ENCODE results near the gene RAVER1. TPM values are rescaled to one million over a fixed set of nuclear protein-coding genes. Genes with fewer than 3 reads are reported as not detected.
"Not testable (repeated sequence)": the region's sequence is repeated elsewhere in the genome, so short reads cannot be mapped to it uniquely, and the experiment has no call there.

Gene RAVER1
- total and polyA plus RNA-seq, 2 donors = 5.9 to 15.4 TPM

DNA sequence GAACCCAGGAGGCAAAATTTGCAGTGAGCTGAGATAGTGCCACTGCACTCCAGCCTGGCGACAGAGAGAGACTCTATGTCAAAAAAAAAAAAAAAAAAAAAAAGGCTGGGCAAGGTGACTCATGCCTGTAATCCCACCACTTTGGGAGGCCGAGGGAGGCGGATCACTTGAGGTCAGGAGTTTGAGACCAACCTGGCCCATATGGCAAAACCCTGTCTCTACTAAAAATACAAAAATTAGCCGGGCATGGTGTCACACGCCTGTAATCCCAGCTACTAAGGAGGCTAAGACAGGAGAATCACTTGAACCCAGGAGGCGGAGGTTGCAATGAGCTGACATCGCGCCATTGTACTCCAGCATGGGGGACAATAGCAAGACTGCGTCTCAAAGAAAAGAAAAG is 3.4 kb upstream of the RAVER1 start:
- DNase-seq (ENCODE audit: low read depth in 6 of 9, low spot score in 9 of 9); H3K27me3 ChIP-seq (ENCODE audit: control insufficient read depth in 2 of 2, insufficient read depth in 1 of 2, low read length in 1 of 2); H3K4me3 ChIP-seq (ENCODE audit: low read length in 2 of 2); H3K27ac ChIP-seq (ENCODE audit: low read depth in 1 of 2, low read length in 1 of 2); H3K9me3 ChIP-seq (ENCODE audit: control insufficient read depth in 2 of 2, insufficient read depth in 1 of 2, low read length in 1 of 2): not testable (repeated sequence)
- Histone ChIP-seq H3K4me1 (ENCODE audit: control insufficient read depth in 2 of 2, insufficient read depth in 2 of 2, low read length in 2 of 2) (peaks cover 31 to 47% of the 10 kb centered on the region in 2 donors), H3K36me3 (ENCODE audit: control insufficient read depth in 2 of 2, insufficient read depth in 2 of 2, low read length in 1 of 2) (peaks cover 18 to 23% of the 10 kb centered on the region in 2 donors)
- WGBS = 97% methylated on average over 9 of the region's 9 CpGs

DNA sequence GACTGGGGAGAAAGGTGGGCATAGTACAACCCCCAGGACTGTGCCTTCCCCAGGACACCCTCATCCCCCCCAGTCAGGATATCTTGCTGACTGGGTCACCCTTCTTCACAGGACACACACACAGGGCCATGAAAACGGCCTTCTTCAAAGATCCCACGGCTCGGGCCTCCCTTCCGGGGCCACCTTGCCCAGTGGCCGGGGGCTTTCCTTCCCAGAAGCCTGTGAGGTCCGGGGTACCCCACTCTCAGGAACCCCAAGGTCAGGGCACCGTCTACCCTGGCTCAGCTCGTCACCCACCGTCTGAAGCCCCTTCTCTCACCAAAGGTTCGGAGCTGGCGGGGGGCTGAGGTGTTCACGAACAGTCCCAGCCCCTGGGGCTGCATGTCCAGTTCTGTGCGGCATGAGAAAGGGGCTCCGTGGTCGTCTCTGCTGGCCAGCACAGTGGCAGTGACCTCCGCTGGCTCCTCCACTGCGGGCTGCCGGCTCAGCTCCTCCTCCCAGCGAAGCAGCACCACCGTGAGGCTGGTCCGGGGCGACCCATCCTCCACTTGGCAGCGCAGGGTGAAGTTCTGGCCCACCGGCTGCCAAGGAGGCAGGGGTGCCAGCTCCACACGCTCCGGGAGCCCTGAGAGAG is 2.1 kb upstream of the RAVER1 start:
- Histone ChIP-seq H3K27ac (ENCODE audit: low read depth in 1 of 2, low read length in 1 of 2) (no peak overlapping the region), H3K36me3 (ENCODE audit: control insufficient read depth in 2 of 2, insufficient read depth in 2 of 2, low read length in 1 of 2) (peaks cover 20 to 30% of the 10 kb centered on the region in 2 donors), H3K4me3 (ENCODE audit: low read length in 2 of 2) (no peak overlapping the region), H3K27me3 (ENCODE audit: control insufficient read depth in 2 of 2, insufficient read depth in 1 of 2, low read length in 1 of 2) (no peaks in the 10 kb centered on the region), H3K4me1 (ENCODE audit: control insufficient read depth in 2 of 2, insufficient read depth in 2 of 2, low read length in 2 of 2) (peaks cover 31 to 47% of the 10 kb centered on the region in 2 donors), H3K9me3 (ENCODE audit: control insufficient read depth in 2 of 2, insufficient read depth in 1 of 2, low read length in 1 of 2) (peaks cover 0 to 4% of the 10 kb centered on the region in 2 donors)
- 96% methylated on average over 26 of the region's 26 CpGs for WGBS
- DNase-seq (ENCODE audit: low read depth in 6 of 9, low spot score in 9 of 9) = no peak

DNA sequence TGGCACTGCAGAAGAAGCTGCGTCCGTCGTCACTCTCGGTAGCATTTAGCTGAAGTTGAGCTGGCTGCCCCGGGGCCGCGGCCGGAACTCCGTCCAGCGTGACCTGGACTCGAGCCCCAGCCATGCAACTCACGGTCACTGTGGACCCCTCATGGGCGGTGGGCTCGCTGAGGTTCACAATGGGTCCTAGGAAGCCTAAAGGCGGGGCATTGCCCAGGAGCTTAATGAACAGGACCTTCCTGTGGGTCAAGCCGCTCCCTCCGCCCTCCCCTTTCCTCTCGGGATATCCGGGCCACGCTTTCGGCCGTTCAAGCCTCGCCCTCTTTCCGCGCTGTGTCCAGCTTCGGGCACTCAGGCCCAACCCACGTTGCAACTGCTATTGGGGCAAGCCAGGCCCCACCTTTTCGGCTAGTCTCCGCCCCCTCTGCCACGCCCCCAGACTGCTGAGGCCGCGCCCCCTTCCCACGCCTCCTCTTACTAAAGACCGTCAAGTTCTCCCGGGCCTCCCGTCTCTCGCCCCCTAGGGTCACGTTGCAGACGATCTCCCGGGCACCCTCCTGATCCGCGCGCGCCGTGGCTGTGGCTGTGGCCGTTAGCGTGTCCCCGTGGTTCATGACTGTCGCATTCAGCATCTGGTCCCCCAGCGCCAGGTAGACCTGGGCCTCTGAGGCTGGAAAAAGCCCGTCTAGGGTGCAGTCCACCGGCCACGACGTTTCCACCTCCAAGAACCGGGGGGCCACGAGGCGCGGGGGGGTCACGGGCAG is 1.4 kb upstream of the RAVER1 start:
- Histone ChIP-seq H3K4me3 (ENCODE audit: low read length in 2 of 2) (peak overlapping the region in 1 of 2 donors; percentile 13), H3K27ac (ENCODE audit: low read depth in 1 of 2, low read length in 1 of 2) (no peak overlapping the region), H3K36me3 (ENCODE audit: control insufficient read depth in 2 of 2, insufficient read depth in 2 of 2, low read length in 1 of 2) (peaks cover 27 to 37% of the 10 kb centered on the region in 2 donors), H3K4me1 (ENCODE audit: control insufficient read depth in 2 of 2, insufficient read depth in 2 of 2, low read length in 2 of 2) (peaks cover 28 to 43% of the 10 kb centered on the region in 2 donors), H3K9me3 (ENCODE audit: control insufficient read depth in 2 of 2, insufficient read depth in 1 of 2, low read length in 1 of 2) (peaks cover 0 to 4% of the 10 kb centered on the region in 2 donors), H3K27me3 (ENCODE audit: control insufficient read depth in 2 of 2, insufficient read depth in 1 of 2, low read length in 1 of 2) (no peaks in the 10 kb centered on the region)
- peak in 2 of 9 donors; percentile 18 to 44 for DNase-seq (ENCODE audit: low read depth in 6 of 9, low spot score in 9 of 9)
- WGBS = 93% methylated on average over 59 of the region's 59 CpGs

DNA sequence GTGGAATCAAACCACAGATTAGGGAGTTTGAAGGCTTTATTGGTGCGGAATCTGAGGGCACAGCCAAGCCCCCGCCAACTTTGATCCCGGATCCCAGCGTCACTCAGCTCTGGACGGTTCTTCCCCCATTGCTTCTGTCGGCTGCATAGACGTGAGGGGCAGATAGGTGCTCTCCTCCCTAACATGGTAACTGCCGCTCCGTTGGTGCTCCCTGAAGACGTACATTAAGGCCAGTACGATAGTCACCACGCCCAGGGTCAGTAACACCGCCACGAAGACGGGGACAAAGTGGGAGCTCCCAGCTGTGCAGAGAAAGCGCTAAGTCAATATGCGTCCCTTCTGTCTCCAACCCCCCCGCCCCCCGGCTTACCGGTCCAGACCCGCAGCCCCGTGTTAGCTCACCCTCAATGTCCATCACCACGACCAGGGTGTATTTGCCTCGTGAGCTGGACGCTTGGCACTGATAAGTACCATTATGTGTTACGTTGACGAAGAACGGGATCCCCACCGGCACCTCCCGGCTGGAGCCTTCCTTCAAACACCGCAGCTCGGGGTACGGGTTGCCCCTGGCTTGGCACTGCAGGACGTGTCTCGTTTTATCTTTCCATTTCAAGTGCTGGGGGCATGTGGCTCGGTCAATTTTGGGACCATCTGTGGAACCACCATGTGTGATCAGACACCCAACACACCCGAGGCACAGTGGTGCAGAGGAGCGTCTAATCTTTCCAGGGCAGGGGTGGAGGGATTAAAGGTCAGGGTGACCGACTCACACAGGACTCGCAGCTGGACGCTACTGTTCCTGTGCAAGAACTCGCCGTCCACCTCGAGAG is 644 bp upstream of the RAVER1 start:
- 69% methylated on average over 44 of the region's 44 CpGs for WGBS
- Histone ChIP-seq H3K27ac (ENCODE audit: low read depth in 1 of 2, low read length in 1 of 2) (peak overlapping the region; percentile 81 to 93), H3K9me3 (ENCODE audit: control insufficient read depth in 2 of 2, insufficient read depth in 1 of 2, low read length in 1 of 2) (peaks cover 0 to 4% of the 10 kb centered on the region in 2 donors), H3K36me3 (ENCODE audit: control insufficient read depth in 2 of 2, insufficient read depth in 2 of 2, low read length in 1 of 2) (peaks cover 35 to 45% of the 10 kb centered on the region in 2 donors), H3K4me3 (ENCODE audit: low read length in 2 of 2) (peak overlapping the region; percentile 72 to 82), H3K4me1 (ENCODE audit: control insufficient read depth in 2 of 2, insufficient read depth in 2 of 2, low read length in 2 of 2) (peaks cover 22 to 35% of the 10 kb centered on the region in 2 donors), H3K27me3 (ENCODE audit: control insufficient read depth in 2 of 2, insufficient read depth in 1 of 2, low read length in 1 of 2) (no peaks in the 10 kb centered on the region)
- DNase-seq (ENCODE audit: low read depth in 6 of 9, low spot score in 9 of 9) = no peak

DNA sequence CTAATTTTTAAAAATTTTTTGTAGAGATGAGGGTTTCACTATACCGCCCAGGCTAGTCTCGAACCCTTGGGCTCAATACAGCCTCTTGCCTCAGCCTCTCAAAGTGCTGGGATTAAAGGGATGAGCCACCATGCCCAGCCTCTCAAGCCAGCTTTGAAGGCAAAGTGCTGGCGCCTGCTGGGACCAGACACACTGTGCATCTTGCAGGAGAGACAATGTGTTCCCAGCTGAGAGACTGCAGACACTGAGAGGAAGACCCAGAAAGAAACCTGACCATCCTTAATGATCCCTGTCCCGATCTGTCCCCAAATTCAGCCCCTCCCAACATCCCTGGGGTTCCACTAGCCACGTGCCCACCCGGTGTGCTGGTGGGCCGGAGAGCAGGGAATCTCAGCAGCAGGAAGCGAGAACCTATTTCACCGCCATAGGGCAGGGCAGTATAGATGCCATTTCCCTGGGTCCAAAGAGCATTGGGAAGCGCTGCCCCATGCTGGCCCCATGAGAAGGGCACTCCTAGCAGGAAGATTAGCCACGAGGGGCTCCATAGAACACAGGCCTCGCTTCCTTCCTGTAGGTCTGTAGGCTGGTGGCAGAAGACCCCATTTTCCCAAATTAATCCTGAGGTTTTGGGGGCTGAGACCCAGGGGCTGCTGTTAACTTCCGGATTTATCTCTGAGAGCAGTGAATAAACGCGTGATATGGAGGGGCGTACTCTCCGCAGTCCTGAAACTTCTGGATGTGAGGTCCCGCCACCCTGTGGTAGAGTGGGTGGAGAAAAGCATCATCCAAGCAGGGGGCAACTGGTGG is 968 bp downstream of the RAVER1 start:
- no peak for DNase-seq (ENCODE audit: low read depth in 6 of 9, low spot score in 9 of 9)
- peaks cover 51 to 62% of the 10 kb centered on the region in 2 donors for H3K36me3 ChIP-seq (ENCODE audit: control insufficient read depth in 2 of 2, insufficient read depth in 2 of 2, low read length in 1 of 2)
- peak overlapping the region; percentile 94 to 95 for H3K27ac ChIP-seq (ENCODE audit: low read depth in 1 of 2, low read length in 1 of 2)
- H3K9me3 ChIP-seq (ENCODE audit: control insufficient read depth in 2 of 2, insufficient read depth in 1 of 2, low read length in 1 of 2) = peaks cover 0 to 4% of the 10 kb centered on the region in 2 donors
- H3K4me3 ChIP-seq (ENCODE audit: low read length in 2 of 2) = peak overlapping the region; percentile 72 to 82
- 50% methylated on average over 18 of the region's 18 CpGs for WGBS
- peaks cover 17 to 29% of the 10 kb centered on the region in 2 donors for H3K4me1 ChIP-seq (ENCODE audit: control insufficient read depth in 2 of 2, insufficient read depth in 2 of 2, low read length in 2 of 2)
- no peaks in the 10 kb centered on the region for H3K27me3 ChIP-seq (ENCODE audit: control insufficient read depth in 2 of 2, insufficient read depth in 1 of 2, low read length in 1 of 2)

DNA sequence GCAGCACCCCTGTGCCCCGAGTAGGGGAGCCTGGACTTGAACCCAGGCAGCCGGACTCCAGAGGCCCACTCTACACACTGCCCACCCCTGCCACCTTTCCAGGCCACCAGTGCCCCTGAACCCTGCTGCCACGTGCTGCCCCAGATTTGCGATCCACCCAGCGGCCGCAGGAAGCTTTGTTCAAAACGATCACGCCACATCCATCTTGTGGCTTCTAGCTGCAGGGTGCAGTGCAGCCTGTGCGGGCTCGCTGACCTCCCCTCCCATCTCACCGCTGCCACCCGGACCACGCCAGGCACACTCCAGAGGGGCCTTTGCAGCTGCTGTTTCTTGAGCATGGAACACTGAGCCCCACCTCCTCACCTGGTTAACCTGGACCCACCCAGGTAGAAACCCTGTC is 3.8 kb downstream of the RAVER1 start:
- 98% methylated on average over 13 of the region's 13 CpGs for WGBS
- Histone ChIP-seq H3K27me3 (ENCODE audit: control insufficient read depth in 2 of 2, insufficient read depth in 1 of 2, low read length in 1 of 2) (no peaks in the 10 kb centered on the region), H3K4me3 (ENCODE audit: low read length in 2 of 2) (no peak overlapping the region), H3K36me3 (ENCODE audit: control insufficient read depth in 2 of 2, insufficient read depth in 2 of 2, low read length in 1 of 2) (peaks cover 63 to 77% of the 10 kb centered on the region in 2 donors), H3K9me3 (ENCODE audit: control insufficient read depth in 2 of 2, insufficient read depth in 1 of 2, low read length in 1 of 2) (no peaks in the 10 kb centered on the region), H3K4me1 (ENCODE audit: control insufficient read depth in 2 of 2, insufficient read depth in 2 of 2, low read length in 2 of 2) (peaks cover 17 to 20% of the 10 kb centered on the region in 2 donors), H3K27ac (ENCODE audit: low read depth in 1 of 2, low read length in 1 of 2) (no peak overlapping the region)
- DNase-seq (ENCODE audit: low read depth in 6 of 9, low spot score in 9 of 9) = no peak

DNA sequence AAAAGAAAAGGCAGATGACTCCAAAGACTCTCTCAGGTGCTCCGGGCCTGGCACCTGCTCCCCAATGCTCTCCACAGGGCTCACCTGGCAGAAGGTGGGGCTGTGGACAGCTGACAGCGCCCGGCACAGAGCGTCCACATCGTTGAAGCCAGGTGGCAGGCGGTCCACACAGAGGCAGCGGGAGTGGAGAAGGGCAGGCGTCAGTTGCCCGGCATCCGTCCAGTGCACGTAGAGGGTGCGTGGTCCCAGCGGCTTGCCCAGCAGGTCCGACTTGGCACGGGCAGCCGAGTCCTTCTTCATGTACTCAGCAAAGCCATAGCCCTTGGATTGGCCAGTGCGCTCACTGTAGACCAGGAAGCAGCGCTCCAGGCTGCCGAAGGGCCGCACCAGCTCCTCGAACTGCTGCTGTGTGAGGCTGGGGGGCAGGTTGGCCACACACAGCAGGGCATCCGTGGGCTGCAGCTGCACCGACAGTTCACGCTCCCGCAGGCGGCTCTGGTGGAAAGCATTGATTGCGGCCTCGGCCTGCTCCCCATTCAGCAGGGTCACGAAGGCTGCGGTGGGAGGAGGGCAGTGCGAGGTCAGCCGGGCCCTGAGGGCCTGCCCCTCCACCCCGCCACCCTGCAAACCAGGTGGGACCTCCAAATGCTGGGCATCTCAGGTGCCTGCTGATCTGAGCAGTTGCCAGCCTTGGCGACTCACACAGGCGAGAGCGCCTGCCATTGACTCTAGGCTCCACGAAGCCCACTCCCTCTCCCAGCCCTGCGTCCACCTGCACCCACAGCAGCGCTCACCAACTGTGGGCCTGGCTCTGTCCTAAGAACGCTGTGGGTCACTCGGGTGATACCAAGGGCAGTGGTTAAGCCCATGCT is 4.5 kb downstream of the RAVER1 start:
- no peak overlapping the region for H3K4me3 ChIP-seq (ENCODE audit: low read length in 2 of 2)
- H3K27ac ChIP-seq (ENCODE audit: low read depth in 1 of 2, low read length in 1 of 2) = no peak overlapping the region
- no peaks in the 10 kb centered on the region for H3K27me3 ChIP-seq (ENCODE audit: control insufficient read depth in 2 of 2, insufficient read depth in 1 of 2, low read length in 1 of 2)
- peaks cover 12 to 13% of the 10 kb centered on the region in 2 donors for H3K4me1 ChIP-seq (ENCODE audit: control insufficient read depth in 2 of 2, insufficient read depth in 2 of 2, low read length in 2 of 2)
- H3K36me3 ChIP-seq (ENCODE audit: control insufficient read depth in 2 of 2, insufficient read depth in 2 of 2, low read length in 1 of 2) = peaks cover 67 to 81% of the 10 kb centered on the region in 2 donors
- DNase-seq (ENCODE audit: low read depth in 6 of 9, low spot score in 9 of 9) = no peak
- 98% methylated on average over 41 of the region's 41 CpGs for WGBS
- no peaks in the 10 kb centered on the region for H3K9me3 ChIP-seq (ENCODE audit: control insufficient read depth in 2 of 2, insufficient read depth in 1 of 2, low read length in 1 of 2)

DNA sequence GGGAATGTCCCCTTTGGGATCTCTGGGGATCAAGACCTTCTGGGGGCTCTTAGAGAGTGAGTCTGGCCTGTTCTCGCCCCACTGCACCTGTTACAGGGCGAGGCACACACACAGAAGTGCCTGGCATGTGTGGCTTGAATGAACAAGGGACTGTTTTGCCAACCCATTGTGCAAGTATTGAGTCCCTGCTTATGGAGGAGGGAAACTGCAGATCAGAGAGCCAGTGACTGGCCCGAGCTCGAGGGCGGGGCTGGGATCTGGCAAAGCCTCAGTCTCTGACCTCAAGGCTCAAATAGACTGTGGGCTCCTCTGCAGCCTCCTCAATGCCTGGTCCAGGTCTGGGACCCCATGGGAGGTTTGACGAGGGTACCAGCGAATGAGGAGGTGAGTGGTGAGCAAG is 5.5 kb downstream of the RAVER1 start:
- DNase-seq (ENCODE audit: low read depth in 6 of 9, low spot score in 9 of 9) = no peak
- H3K36me3 ChIP-seq (ENCODE audit: control insufficient read depth in 2 of 2, insufficient read depth in 2 of 2, low read length in 1 of 2) = peaks cover 77 to 91% of the 10 kb centered on the region in 2 donors
- no peaks in the 10 kb centered on the region for H3K9me3 ChIP-seq (ENCODE audit: control insufficient read depth in 2 of 2, insufficient read depth in 1 of 2, low read length in 1 of 2)
- no peaks in the 10 kb centered on the region for H3K27me3 ChIP-seq (ENCODE audit: control insufficient read depth in 2 of 2, insufficient read depth in 1 of 2, low read length in 1 of 2)
- no peak overlapping the region for H3K4me3 ChIP-seq (ENCODE audit: low read length in 2 of 2)
- no peak overlapping the region for H3K27ac ChIP-seq (ENCODE audit: low read depth in 1 of 2, low read length in 1 of 2)
- peaks cover 10% of the 10 kb centered on the region in 2 donors for H3K4me1 ChIP-seq (ENCODE audit: control insufficient read depth in 2 of 2, insufficient read depth in 2 of 2, low read length in 2 of 2)
- 97% methylated on average over 7 of the region's 7 CpGs for WGBS
